GM23338 (cell line): ENCODE data around the gene TMEM107. TPM values are rescaled to one million over a fixed set of nuclear protein-coding genes. Genes with fewer than 3 reads are reported as not detected.

Source experiments
- ATAC-seq: fragments of 200-7000 bp; cut with Tn5 transposase; 3 replicates; pipeline ENCODE4 v1.9.1; 2020
- DNase-seq: peaks from one replicate; pipeline ENCODE4 v3.0.0-alpha.2; 2015; ENCODE audit warnings: low spot score
- H2AFZ ChIP-seq: fragments of 200-600 bp; sonication (generic); 2 replicates; pipeline ENCODE4 v1.8.0; 2016; ENCODE audit warnings: antibody characterized with exemption, mild to moderate bottlenecking, moderate library complexity
- H3F3A ChIP-seq: fragments of 200-600 bp; sonication (generic); replicated peaks from 2 replicates; pipeline ENCODE4 v1.8.0; 2017; ENCODE audit warnings: antibody characterized with exemption, mixed run types, low read depth
- H3K27ac ChIP-seq: fragments of 200-600 bp; sonication (generic); 2 replicates; pipeline ENCODE4 v1.6.1; 2016; ENCODE audit warnings: low read depth
- H3K27me3 ChIP-seq: fragments of 200-600 bp; sonication (generic); 2 replicates; pipeline ENCODE4 v1.8.0; 2016; ENCODE audit warnings: mild to moderate bottlenecking, mixed run types, moderate library complexity; ENCODE audit not compliant: insufficient read depth
- H3K36me3 ChIP-seq: fragments of 200-600 bp; sonication (generic); 2 replicates; pipeline ENCODE4 v1.8.0; 2016; ENCODE audit warnings: mild to moderate bottlenecking; ENCODE audit not compliant: insufficient read depth
- H3K4me1 ChIP-seq: fragments of 200-600 bp; sonication (generic); 2 replicates; pipeline ENCODE4 v1.8.0; 2016; ENCODE audit warnings: mild to moderate bottlenecking, moderate library complexity; ENCODE audit not compliant: insufficient read depth
- H3K4me2 ChIP-seq: fragments of 200-600 bp; sonication (generic); 2 replicates; pipeline ENCODE4 v1.7.1; 2017; ENCODE audit warnings: mixed run types
- H3K4me3 ChIP-seq: fragments of 200-600 bp; sonication (generic); 2 replicates; pipeline ENCODE4 v1.6.1; 2016; ENCODE audit warnings: mixed run types
- H3K79me2 ChIP-seq: fragments of 200-600 bp; sonication (generic); replicated peaks from 2 replicates; pipeline ENCODE4 v1.8.0; 2017; ENCODE audit warnings: mild to moderate bottlenecking; ENCODE audit not compliant: insufficient read depth
- H3K9me2 ChIP-seq: fragments of 200-600 bp; sonication (generic); 2 replicates; pipeline ENCODE4 v1.8.0; 2017; ENCODE audit not compliant: insufficient read depth
- H4K20me1 ChIP-seq: fragments of 200-600 bp; sonication (generic); replicated peaks from 2 replicates; pipeline ENCODE4 v1.8.0; 2017; ENCODE audit warnings: mild to moderate bottlenecking; ENCODE audit not compliant: insufficient read depth
- H3K27ac Mint-ChIP-seq: 2 replicates; pipeline ENCODE4 v1.8.0; 2020; ENCODE audit warnings: inconsistent platforms, mild to moderate bottlenecking, moderate library complexity, mixed read lengths
- H3K27me3 Mint-ChIP-seq: 3 replicates; pipeline ENCODE4 v1.8.0; 2022; ENCODE audit warnings: low read depth, mild to moderate bottlenecking, moderate library complexity, mixed read lengths, inconsistent platforms; ENCODE audit not compliant: insufficient read depth, poor library complexity
- H3K36me3 Mint-ChIP-seq: 3 replicates; pipeline ENCODE4 v1.8.0; 2021; ENCODE audit warnings: low read depth, mild to moderate bottlenecking, inconsistent platforms, moderate library complexity, mixed read lengths
- H3K4me1 Mint-ChIP-seq: 3 replicates; pipeline ENCODE4 v1.8.0; 2020; ENCODE audit warnings: mild to moderate bottlenecking, inconsistent platforms, mixed read lengths
- H3K4me3 Mint-ChIP-seq: 3 replicates; pipeline ENCODE4 v1.8.0; 2021; ENCODE audit warnings: moderate library complexity, mild to moderate bottlenecking, inconsistent platforms, mixed read lengths
- H3K9me3 Mint-ChIP-seq: 3 replicates; pipeline ENCODE4 v1.8.0; 2020; ENCODE audit warnings: moderate library complexity, mild to moderate bottlenecking, inconsistent platforms, mixed read lengths
- CREB1 ChIP-seq: fragments of 250-450 bp; sonication (Bioruptor Pico); IDR thresholded peaks from 2 replicates; pipeline ENCODE4 v1.5.0; 2020; ENCODE audit warnings: low read depth, mild to moderate bottlenecking, moderate library complexity
- EZH2 ChIP-seq: fragments of 200-600 bp; sonication (generic); IDR thresholded peaks from one replicate; pipeline ENCODE4 v1.8.0; 2017; ENCODE audit warnings: antibody characterized with exemption, mild to moderate bottlenecking, low read depth; ENCODE audit not compliant: unreplicated experiment
- EZH2phosphoT487 ChIP-seq: fragments of 200-600 bp; sonication (generic); IDR thresholded peaks from one replicate; pipeline ENCODE4 v1.8.1; 2018; ENCODE audit warnings: antibody characterized with exemption; ENCODE audit not compliant: unreplicated experiment
- JUNB ChIP-seq: IDR thresholded peaks from one replicate; pipeline ENCODE4 v1.6.1; 2016; ENCODE audit warnings: antibody characterized with exemption; ENCODE audit not compliant: unreplicated experiment
- NANOG ChIP-seq: IDR thresholded peaks from 2 replicates; pipeline ENCODE4 v1.6.1; 2016; ENCODE audit warnings: antibody characterized with exemption, borderline replicate concordance
- POLR2AphosphoS5 ChIP-seq: IDR thresholded peaks from 2 replicates; pipeline ENCODE4 v1.6.1; 2016; ENCODE audit warnings: antibody characterized with exemption, low read depth
- STAT1 ChIP-seq: IDR thresholded peaks from one replicate; pipeline ENCODE4 v1.6.1; 2016; ENCODE audit warnings: antibody characterized with exemption; ENCODE audit not compliant: unreplicated experiment
- ZNF114 ChIP-seq: fragments of 250-450 bp; sonication (Bioruptor Pico); IDR thresholded peaks from 2 replicates; pipeline ENCODE4 v1.5.0; 2020; ENCODE audit warnings: mild to moderate bottlenecking, moderate library complexity
- ZNF331 ChIP-seq: fragments of 250-450 bp; sonication (Bioruptor Pico); IDR thresholded peaks from 2 replicates; pipeline ENCODE4 v1.5.0; 2020; ENCODE audit warnings: low read depth, mild to moderate bottlenecking, moderate library complexity
- polyA plus RNA-seq: library from polyadenylated mRNA; unstranded; fragments of >200 nt; fragmentation: Nextera tagmentation; extraction: Ambion mirVana; gene quantifications from 2 replicates; pipeline ENCODE4 v1.2.1, GENCODE V29; 2016
- total RNA-seq: library from RNA; depleted of rRNA; stranded (reverse); fragments of >200 nt; shearing (Covaris generic); gene quantifications from 2 replicates; pipeline ENCODE4 v1.2.3, GENCODE V29; 2014
- TF ChIP-seq, protein P1 (sequence below): IDR thresholded peaks from one replicate; pipeline ENCODE4 v1.6.1; 2018; ENCODE audit warnings: antibody characterized with exemption; ENCODE audit not compliant: unreplicated experiment
- TF ChIP-seq, protein P2 (sequence below), 2 experiments: fragments of 200-600 bp in 1 of 2; sonication (generic) in 1 of 2; conservative IDR thresholded peaks; 2 replicates each; pipeline versions ENCODE4 v1.5.1 to v1.6.1; 2016 to 2017; ENCODE audit warnings: antibody characterized with exemption in 2 of 2, low read depth in 2 of 2, mild to moderate bottlenecking in 2 of 2, moderate library complexity in 1 of 2
- TF ChIP-seq, protein P3 (sequence below): fragments of 250-450 bp; sonication (Bioruptor Pico); IDR thresholded peaks from 2 replicates; pipeline ENCODE4 v1.5.0; 2020; ENCODE audit warnings: mild to moderate bottlenecking, moderate library complexity
- TF ChIP-seq, protein P4 (sequence below): IDR thresholded peaks from 2 replicates; pipeline ENCODE4 v1.6.1; 2016; ENCODE audit warnings: antibody characterized with exemption

The TMEM107 gene
- total and polyA plus RNA-seq, 2 experiments from 2014 or later, result 10.8 to 20.4 TPM

DNA sequence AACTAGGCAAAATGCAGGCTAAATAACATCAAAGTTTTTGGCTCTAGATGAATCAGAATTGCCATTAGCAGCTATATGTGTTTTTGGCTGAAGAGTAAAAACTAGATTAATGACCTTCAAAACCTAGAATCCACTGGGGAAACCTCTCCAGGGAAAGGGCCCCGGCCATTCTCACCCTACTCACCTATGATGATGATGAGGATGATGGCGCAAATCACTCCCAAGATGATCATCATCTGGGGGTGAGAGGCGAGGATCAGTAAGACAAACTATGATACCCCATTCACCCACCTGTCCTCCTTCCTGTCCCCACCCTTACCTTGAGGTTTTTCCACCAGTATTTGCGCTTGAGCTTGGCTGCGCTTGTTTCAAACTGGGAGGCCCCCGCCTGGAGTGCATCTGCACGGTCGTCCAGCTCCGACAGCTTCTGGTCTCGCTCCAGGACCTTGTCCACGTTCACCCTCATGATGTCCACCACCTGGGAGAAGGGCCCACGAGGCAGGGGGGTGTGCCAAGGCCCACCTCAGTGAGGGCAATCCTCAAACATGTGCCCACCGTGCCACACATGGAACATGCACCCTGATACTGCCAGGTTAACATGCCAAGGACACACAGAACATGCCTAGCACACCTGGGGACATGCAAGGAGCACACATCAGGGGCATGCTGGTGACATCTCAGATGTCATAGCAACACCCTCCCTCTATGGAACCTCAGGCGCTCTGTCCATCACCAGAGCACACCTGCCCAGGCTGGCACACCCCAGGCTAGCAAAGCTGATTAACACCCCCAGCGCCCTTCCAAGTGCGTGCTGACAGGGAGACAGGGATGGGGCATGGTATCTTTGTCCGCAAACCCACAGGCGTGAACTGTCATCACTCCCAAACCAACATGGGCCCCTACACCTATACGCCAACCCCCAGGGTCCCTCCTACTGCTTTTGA lies 14.6 kb downstream of the TMEM107 start:
- Mint-ChIP-seq H3K4me1 (peaks cover 41% of the 10 kb centered on the region), H3K36me3 (peaks cover 26% of the 10 kb centered on the region), H3K4me3 (peak overlapping the region; percentile 78), H3K9me3 (no peaks in the 10 kb centered on the region), H3K27ac (peak overlapping the region; percentile 44; the same call in 1 of the 2 replicates), H3K27me3 (peaks cover 24% of the 10 kb centered on the region)
- TF ChIP-seq STAT1, result no peak
- TF ChIP-seq, protein P1, sequence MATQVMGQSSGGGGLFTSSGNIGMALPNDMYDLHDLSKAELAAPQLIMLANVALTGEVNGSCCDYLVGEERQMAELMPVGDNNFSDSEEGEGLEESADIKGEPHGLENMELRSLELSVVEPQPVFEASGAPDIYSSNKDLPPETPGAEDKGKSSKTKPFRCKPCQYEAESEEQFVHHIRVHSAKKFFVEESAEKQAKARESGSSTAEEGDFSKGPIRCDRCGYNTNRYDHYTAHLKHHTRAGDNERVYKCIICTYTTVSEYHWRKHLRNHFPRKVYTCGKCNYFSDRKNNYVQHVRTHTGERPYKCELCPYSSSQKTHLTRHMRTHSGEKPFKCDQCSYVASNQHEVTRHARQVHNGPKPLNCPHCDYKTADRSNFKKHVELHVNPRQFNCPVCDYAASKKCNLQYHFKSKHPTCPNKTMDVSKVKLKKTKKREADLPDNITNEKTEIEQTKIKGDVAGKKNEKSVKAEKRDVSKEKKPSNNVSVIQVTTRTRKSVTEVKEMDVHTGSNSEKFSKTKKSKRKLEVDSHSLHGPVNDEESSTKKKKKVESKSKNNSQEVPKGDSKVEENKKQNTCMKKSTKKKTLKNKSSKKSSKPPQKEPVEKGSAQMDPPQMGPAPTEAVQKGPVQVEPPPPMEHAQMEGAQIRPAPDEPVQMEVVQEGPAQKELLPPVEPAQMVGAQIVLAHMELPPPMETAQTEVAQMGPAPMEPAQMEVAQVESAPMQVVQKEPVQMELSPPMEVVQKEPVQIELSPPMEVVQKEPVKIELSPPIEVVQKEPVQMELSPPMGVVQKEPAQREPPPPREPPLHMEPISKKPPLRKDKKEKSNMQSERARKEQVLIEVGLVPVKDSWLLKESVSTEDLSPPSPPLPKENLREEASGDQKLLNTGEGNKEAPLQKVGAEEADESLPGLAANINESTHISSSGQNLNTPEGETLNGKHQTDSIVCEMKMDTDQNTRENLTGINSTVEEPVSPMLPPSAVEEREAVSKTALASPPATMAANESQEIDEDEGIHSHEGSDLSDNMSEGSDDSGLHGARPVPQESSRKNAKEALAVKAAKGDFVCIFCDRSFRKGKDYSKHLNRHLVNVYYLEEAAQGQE, result no peak
- no peak for TF ChIP-seq EZH2
- no peak for TF ChIP-seq NANOG
- no peak for TF ChIP-seq EZH2phosphoT487
- TF ChIP-seq, protein P2, sequence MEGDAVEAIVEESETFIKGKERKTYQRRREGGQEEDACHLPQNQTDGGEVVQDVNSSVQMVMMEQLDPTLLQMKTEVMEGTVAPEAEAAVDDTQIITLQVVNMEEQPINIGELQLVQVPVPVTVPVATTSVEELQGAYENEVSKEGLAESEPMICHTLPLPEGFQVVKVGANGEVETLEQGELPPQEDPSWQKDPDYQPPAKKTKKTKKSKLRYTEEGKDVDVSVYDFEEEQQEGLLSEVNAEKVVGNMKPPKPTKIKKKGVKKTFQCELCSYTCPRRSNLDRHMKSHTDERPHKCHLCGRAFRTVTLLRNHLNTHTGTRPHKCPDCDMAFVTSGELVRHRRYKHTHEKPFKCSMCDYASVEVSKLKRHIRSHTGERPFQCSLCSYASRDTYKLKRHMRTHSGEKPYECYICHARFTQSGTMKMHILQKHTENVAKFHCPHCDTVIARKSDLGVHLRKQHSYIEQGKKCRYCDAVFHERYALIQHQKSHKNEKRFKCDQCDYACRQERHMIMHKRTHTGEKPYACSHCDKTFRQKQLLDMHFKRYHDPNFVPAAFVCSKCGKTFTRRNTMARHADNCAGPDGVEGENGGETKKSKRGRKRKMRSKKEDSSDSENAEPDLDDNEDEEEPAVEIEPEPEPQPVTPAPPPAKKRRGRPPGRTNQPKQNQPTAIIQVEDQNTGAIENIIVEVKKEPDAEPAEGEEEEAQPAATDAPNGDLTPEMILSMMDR (conservative IDR thresholded peaks at IDR 0.05; ENCODE audit: low read depth in 2 of 2), result no peak
- TF ChIP-seq ZNF331, result no peak
- TF ChIP-seq CREB1 (CRISPR knock-in tag), result no peak
- no peak for TF ChIP-seq JUNB
- TF ChIP-seq, protein P3, sequence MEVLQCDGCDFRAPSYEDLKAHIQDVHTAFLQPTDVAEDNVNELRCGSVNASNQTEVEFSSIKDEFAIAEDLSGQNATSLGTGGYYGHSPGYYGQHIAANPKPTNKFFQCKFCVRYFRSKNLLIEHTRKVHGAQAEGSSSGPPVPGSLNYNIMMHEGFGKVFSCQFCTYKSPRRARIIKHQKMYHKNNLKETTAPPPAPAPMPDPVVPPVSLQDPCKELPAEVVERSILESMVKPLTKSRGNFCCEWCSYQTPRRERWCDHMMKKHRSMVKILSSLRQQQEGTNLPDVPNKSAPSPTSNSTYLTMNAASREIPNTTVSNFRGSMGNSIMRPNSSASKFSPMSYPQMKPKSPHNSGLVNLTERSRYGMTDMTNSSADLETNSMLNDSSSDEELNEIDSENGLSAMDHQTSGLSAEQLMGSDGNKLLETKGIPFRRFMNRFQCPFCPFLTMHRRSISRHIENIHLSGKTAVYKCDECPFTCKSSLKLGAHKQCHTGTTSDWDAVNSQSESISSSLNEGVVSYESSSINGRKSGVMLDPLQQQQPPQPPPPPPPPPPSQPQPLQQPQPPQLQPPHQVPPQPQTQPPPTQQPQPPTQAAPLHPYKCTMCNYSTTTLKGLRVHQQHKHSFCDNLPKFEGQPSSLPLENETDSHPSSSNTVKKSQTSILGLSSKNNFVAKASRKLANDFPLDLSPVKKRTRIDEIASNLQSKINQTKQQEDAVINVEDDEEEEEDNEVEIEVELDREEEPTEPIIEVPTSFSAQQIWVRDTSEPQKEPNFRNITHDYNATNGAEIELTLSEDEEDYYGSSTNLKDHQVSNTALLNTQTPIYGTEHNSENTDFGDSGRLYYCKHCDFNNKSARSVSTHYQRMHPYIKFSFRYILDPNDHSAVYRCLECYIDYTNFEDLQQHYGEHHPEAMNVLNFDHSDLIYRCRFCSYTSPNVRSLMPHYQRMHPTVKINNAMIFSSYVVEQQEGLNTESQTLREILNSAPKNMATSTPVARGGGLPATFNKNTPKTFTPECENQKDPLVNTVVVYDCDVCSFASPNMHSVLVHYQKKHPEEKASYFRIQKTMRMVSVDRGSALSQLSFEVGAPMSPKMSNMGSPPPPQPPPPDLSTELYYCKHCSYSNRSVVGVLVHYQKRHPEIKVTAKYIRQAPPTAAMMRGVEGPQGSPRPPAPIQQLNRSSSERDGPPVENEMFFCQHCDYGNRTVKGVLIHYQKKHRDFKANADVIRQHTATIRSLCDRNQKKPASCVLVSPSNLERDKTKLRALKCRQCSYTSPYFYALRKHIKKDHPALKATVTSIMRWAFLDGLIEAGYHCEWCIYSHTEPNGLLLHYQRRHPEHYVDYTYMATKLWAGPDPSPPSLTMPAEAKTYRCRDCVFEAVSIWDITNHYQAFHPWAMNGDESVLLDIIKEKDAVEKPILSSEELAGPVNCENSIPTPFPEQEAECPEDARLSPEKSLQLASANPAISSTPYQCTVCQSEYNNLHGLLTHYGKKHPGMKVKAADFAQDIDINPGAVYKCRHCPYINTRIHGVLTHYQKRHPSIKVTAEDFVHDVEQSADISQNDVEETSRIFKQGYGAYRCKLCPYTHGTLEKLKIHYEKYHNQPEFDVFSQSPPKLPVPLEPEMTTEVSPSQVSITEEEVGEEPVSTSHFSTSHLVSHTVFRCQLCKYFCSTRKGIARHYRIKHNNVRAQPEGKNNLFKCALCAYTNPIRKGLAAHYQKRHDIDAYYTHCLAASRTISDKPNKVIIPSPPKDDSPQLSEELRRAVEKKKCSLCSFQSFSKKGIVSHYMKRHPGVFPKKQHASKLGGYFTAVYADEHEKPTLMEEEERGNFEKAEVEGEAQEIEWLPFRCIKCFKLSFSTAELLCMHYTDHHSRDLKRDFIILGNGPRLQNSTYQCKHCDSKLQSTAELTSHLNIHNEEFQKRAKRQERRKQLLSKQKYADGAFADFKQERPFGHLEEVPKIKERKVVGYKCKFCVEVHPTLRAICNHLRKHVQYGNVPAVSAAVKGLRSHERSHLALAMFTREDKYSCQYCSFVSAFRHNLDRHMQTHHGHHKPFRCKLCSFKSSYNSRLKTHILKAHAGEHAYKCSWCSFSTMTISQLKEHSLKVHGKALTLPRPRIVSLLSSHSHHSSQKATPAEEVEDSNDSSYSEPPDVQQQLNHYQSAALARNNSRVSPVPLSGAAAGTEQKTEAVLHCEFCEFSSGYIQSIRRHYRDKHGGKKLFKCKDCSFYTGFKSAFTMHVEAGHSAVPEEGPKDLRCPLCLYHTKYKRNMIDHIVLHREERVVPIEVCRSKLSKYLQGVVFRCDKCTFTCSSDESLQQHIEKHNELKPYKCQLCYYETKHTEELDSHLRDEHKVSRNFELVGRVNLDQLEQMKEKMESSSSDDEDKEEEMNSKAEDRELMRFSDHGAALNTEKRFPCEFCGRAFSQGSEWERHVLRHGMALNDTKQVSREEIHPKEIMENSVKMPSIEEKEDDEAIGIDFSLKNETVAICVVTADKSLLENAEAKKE (CRISPR knock-in tag), result no peak
- no peak for TF ChIP-seq ZNF114 (CRISPR knock-in tag)
- TF ChIP-seq, protein P4, sequence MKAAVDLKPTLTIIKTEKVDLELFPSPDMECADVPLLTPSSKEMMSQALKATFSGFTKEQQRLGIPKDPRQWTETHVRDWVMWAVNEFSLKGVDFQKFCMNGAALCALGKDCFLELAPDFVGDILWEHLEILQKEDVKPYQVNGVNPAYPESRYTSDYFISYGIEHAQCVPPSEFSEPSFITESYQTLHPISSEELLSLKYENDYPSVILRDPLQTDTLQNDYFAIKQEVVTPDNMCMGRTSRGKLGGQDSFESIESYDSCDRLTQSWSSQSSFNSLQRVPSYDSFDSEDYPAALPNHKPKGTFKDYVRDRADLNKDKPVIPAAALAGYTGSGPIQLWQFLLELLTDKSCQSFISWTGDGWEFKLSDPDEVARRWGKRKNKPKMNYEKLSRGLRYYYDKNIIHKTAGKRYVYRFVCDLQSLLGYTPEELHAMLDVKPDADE, result no peak
- no peak for TF ChIP-seq POLR2AphosphoS5
- Histone ChIP-seq H3K9me2 (no peaks in the 10 kb centered on the region), H3K4me2 (peak overlapping the region; percentile 97), H3K27ac (no peak overlapping the region), H3K36me3 (peaks cover 5% of the 10 kb centered on the region; the same call in 1 of the 2 replicates), H2AFZ (no peak overlapping the region), H3K4me1 (peaks cover 25% of the 10 kb centered on the region), H3F3A (peaks cover 17% of the 10 kb centered on the region; the same call in 1 of the 2 replicates), H3K27me3 (no peaks in the 10 kb centered on the region), H3K4me3 (peak overlapping the region; percentile 96), H3K79me2 (peaks cover 12% of the 10 kb centered on the region; the same call in 1 of the 2 replicates), H4K20me1 (peaks cover 5% of the 10 kb centered on the region)
- ATAC-seq, result no peak
- DNase-seq, result no peak
